ENCODE results near the gene JMJD6. TPM values are rescaled to one million over a fixed set of nuclear protein-coding genes. Genes with fewer than 3 reads are reported as not detected.

JMJD6 gene
- total and polyA plus RNA-seq, 2 experiments from 2014 or later = 11.4 to 12.8 TPM

- Histone ChIP-seq H3K4me3 (no peak overlapping the region), H3K79me2 (replicated peaks; ENCODE audit: insufficient read depth) (peaks cover 19% of the 10 kb centered on the region), H4K20me1 (replicated peaks; ENCODE audit: insufficient read depth) (no peaks in the 10 kb centered on the region; the same call in 1 of the 2 replicates), H3K36me3 (ENCODE audit: insufficient read depth) (no peaks in the 10 kb centered on the region), H3K9me2 (ENCODE audit: insufficient read depth) (no peaks in the 10 kb centered on the region), H3K27ac (ENCODE audit: low read depth) (peak overlapping the region; percentile 66), H3K27me3 (ENCODE audit: insufficient read depth) (no peaks in the 10 kb centered on the region), H3K4me2 (peak overlapping the region; percentile 63), H3F3A (replicated peaks; ENCODE audit: low read depth) (no peaks in the 10 kb centered on the region), H3K4me1 (ENCODE audit: insufficient read depth) (peaks cover 35% of the 10 kb centered on the region), H2AFZ (no peak overlapping the region; the same call in 1 of the 2 replicates)
- Mint-ChIP-seq H3K27ac (peak overlapping the region; percentile 36), H3K36me3 (ENCODE audit: low read depth) (no peaks in the 10 kb centered on the region), H3K27me3 (ENCODE audit: insufficient read depth, low read depth, poor library complexity) (peaks cover 14% of the 10 kb centered on the region), H3K4me1 (peaks cover 41% of the 10 kb centered on the region), H3K4me3 (peak overlapping the region; percentile 0; the same call in 1 of the 3 replicates), H3K9me3 (no peaks in the 10 kb centered on the region; the same call in 2 of the 3 replicates)
- DNase-seq (ENCODE audit: low spot score) (peak; percentile 66), ATAC-seq (peak; percentile 43)
- TF ChIP-seq ZNF114 (CRISPR knock-in tag; IDR thresholded peaks at IDR 0.05) (no peak), STAT1 (IDR thresholded peaks at IDR 0.05; ENCODE audit: unreplicated experiment) (no peak), EZH2phosphoT487 (IDR thresholded peaks at IDR 0.05; ENCODE audit: unreplicated experiment) (no peak), ZNF462 (CRISPR knock-in tag; IDR thresholded peaks at IDR 0.05) (no peak), CTCF (conservative IDR thresholded peaks at IDR 0.05; ENCODE audit: low read depth in 2 of 2) (no peak), POLR2AphosphoS5 (IDR thresholded peaks at IDR 0.05; ENCODE audit: low read depth) (no peak), ZNF331 (CRISPR knock-in tag; IDR thresholded peaks at IDR 0.05; ENCODE audit: low read depth) (no peak), ETS1 (IDR thresholded peaks at IDR 0.05) (no peak)
Observed at GRCh38 chr17:76700617-76701470, 25.6 kb downstream of the JMJD6 start.

All from GM23338 (cell line).